Prostate gland (tissue), 2 donors: ENCODE measurements around the gene STK16. TPM values are rescaled to one million over a fixed set of nuclear protein-coding genes. Genes with fewer than 3 reads are reported as not detected.

Experiments
- DNase-seq: peaks from one replicate; pipeline ENCODE4 v3.0.0-alpha.2; 2019; ENCODE audit warnings: low spot score
- H3K27ac ChIP-seq, 2 donors: fragments of 200-600 bp; sonication (generic); 2 replicates each; pipeline ENCODE4 v1.5.1; 2017 to 2019
- H3K27me3 ChIP-seq: fragments of 200-600 bp; sonication (generic); replicated peaks from 2 replicates; pipeline ENCODE4 v1.5.1; 2019; ENCODE audit not compliant: insufficient read depth
- H3K36me3 ChIP-seq, 2 donors: fragments of 200-600 bp; sonication (generic); 1 replicate in 1 of 2; 2 replicates in 1 of 2; pipeline versions ENCODE4 v1.5.1 to v1.8.1; 2017 to 2019
- H3K4me1 ChIP-seq: fragments of 200-600 bp; sonication (generic); replicated peaks from 2 replicates; pipeline ENCODE4 v1.5.1; 2019
- H3K4me3 ChIP-seq, 2 donors: fragments of 200-600 bp; sonication (generic); 2 replicates each; pipeline ENCODE4 v1.5.1; 2017 to 2019
- H3K9me3 ChIP-seq: fragments of 200-600 bp; sonication (generic); 2 replicates; pipeline ENCODE4 v1.5.1; 2017
- CTCF ChIP-seq, 4 experiments: fragments of 200-600 bp in 2 of 4; fragments of 450-650 bp in 2 of 4; sonication (generic) in 2 of 4; IDR thresholded peaks; 1 replicate in 3 of 4; 2 replicates in 1 of 4; pipeline ENCODE4 v1.5.1; 2016 to 2019; ENCODE audit warnings: antibody characterized with exemption in 4 of 4, mild to moderate bottlenecking in 2 of 4, moderate library complexity in 2 of 4
- POLR2A ChIP-seq: fragments of 450-650 bp; IDR thresholded peaks from one replicate; pipeline ENCODE4 v1.6.1; 2016; ENCODE audit warnings: antibody characterized with exemption, mild to moderate bottlenecking
- POLR2AphosphoS5 ChIP-seq: sonication (generic); formaldehyde crosslinking; IDR thresholded peaks from one replicate; pipeline ENCODE4 v1.6.1; 2017; ENCODE audit warnings: antibody characterized with exemption
- whole genome bisulfite sequencing: methylation state at CpG from one replicate; pipeline ENCODE4 v1.1.5; 2018; 5-methylcytosine and 5-hydroxymethylcytosine counted together
- intact Hi-C: fragments of 100-400 bp; cut with DNase I; formaldehyde crosslinking; loops from one replicate; pipeline ENCODE4 v1.14.2; 2022
- total RNA-seq, 2 donors: library from RNA; depleted of rRNA; stranded (reverse); fragments of >200 nt; gene quantifications; one replicate each; pipeline ENCODE4 v1.1.0, GENCODE V29; 2016

The STK16 gene
- total RNA-seq, 2 donors from 2014 or later = 20.5 to 26.1 TPM

GRCh38 chr2:219291910-219292490 lies 46.7 kb downstream of the STK16 start:
- intact Hi-C loops = loop anchor here (10.0 kb wide), 2 partner anchors 77 to 243 kb away; partner anchors contain the start of gene ABCB6
- Histone ChIP-seq H3K27me3 (no peaks in the 10 kb centered on the region), H3K36me3 (no peaks in the 10 kb centered on the region), H3K9me3 (no peaks in the 10 kb centered on the region), H3K27ac (no peak overlapping the region), H3K4me3 (no peak overlapping the region), H3K4me1 (no peaks in the 10 kb centered on the region)
- DNase-seq = no peak
- no peak for TF ChIP-seq POLR2AphosphoS5
- no peak for TF ChIP-seq POLR2A
- no peak for TF ChIP-seq CTCF (IDR thresholded peaks at IDR 0.05)
- WGBS = 68% methylated on average over 4 of the region's 4 CpGs

- DNase-seq = no peak
- Histone ChIP-seq H3K4me1 (no peaks in the 10 kb centered on the region), H3K36me3 (no peaks in the 10 kb centered on the region), H3K27me3 (no peaks in the 10 kb centered on the region), H3K9me3 (no peaks in the 10 kb centered on the region), H3K4me3 (no peak overlapping the region), H3K27ac (no peak overlapping the region)
- TF ChIP-seq POLR2A (no peak), CTCF (IDR thresholded peaks at IDR 0.05) (no peak), POLR2AphosphoS5 (no peak)
- 91% methylated on average over 9 of the region's 9 CpGs for WGBS
- intact Hi-C loops = loop anchor here (10.0 kb wide), 2 partner anchors 78 to 242 kb away; partner anchors contain the start of gene ABCB6
Observed at GRCh38 chr2:219292616-219293015, 47.3 kb downstream of the STK16 start.

- WGBS = 81% methylated on average over 5 of the region's 5 CpGs
- Histone ChIP-seq H3K9me3 (no peaks in the 10 kb centered on the region), H3K4me3 (no peak overlapping the region), H3K27ac (no peak overlapping the region), H3K4me1 (no peaks in the 10 kb centered on the region), H3K27me3 (no peaks in the 10 kb centered on the region), H3K36me3 (no peaks in the 10 kb centered on the region)
- TF ChIP-seq CTCF (IDR thresholded peaks at IDR 0.05) = no peak
- DNase-seq = no peak
- intact Hi-C loops = loop anchor here (2.0 to 10.0 kb wide), 4 partner anchors 15 to 241 kb away; partner anchors contain the start of genes ABCB6, DNAJB2 and NHEJ1
Observed at GRCh38 chr2:219293736-219294231, 48.5 kb downstream of the STK16 start.

- Histone ChIP-seq H3K27me3 (no peaks in the 10 kb centered on the region), H3K36me3 (no peaks in the 10 kb centered on the region), H3K4me1 (no peaks in the 10 kb centered on the region), H3K27ac (peak overlapping the region; percentile 76 to 81), H3K4me3 (peak overlapping the region; percentile 39 to 48), H3K9me3 (no peaks in the 10 kb centered on the region)
- intact Hi-C loops = loop anchor here (2.0 to 10.0 kb wide), 4 partner anchors 16 to 240 kb away; partner anchors contain the start of genes ABCB6, DNAJB2 and NHEJ1
- DNase-seq = peak; percentile 86
- WGBS = 6% methylated on average over 48 of the region's 67 CpGs
- TF ChIP-seq POLR2AphosphoS5 (peak; percentile 80), CTCF (IDR thresholded peaks at IDR 0.05) (peak; percentile 99 to 100 (median 100)), POLR2A (peak; percentile 26)
Observed at GRCh38 chr2:219294356-219295351, 49.4 kb downstream of the STK16 start.
